ENCODE data around the gene HHAT.

HHAT gene

GRCh38 chr1:210608767-210609166 lies 280.1 kb downstream of the HHAT start:
- DNase-seq = no peak

DNA sequence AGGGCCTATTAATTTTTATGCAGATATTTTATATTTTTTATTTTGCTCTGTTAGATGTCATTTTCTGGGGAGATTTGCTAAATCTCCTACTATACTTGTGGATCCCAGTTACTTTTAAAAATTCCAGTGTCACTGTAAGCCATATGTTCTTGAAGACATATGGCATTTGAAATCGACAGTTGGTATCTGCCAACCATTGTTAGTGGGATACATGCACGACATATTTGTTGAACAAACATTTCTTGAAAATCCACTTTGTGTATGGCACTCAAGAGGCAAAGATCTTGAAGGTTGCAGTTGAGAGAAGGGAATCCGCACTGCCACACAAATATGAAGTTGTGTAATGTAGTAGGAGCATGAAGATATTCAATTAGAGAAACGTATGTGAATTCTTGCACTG lies 287.7 kb downstream of the HHAT start:
- no peak for DNase-seq

GRCh38 chr1:210617293-210617692 lies 288.6 kb downstream of the HHAT start:
- no peak for DNase-seq

- no peak for DNase-seq
Observed at GRCh38 chr1:210618369-210618768, 289.7 kb downstream of the HHAT start.

GRCh38 chr1:210620867-210621488 lies 292.3 kb downstream of the HHAT start:
- no peak for DNase-seq

DNA sequence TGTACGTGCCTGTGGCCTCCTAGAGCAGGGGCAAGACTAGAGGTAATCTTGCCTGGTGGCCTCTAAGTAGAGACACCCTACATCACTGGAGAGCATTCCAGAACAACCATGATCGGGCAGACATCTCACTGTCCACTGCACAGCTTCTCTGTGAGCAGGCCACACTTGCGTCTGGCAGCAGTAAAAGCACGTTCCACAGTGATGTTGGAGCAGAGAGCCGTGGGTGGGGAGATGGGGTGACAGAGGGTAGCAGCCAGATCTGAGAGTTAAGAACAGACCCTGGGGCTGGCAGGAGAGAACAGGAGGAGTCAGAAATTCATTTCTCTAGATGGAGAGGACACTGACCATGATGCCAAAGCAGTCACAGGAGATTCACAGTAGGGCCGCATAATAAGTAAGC lies 293.0 kb downstream of the HHAT start:
- no peak for DNase-seq

DNA sequence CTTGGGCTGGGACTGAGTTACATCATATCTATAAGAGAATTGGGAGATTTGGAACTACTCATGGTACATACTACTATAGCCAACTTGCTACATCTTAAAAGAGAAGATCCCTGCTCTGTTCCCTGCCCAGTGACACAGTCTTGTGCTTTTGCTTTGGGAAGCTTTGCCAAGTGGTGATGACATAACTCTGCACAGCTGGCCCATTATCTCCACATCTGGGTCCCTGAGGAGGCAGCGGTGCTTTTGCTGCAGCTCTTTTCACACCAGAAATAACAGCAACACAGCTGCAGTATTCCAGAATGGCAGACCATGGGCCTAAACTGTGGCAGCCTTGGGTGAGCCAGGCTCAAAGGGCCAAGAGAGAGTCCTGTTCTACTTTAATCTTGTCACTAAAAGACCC lies 296.0 kb downstream of the HHAT start:
- DNase-seq = no peak

GRCh38 chr1:210625715-210626114 lies 297.0 kb downstream of the HHAT start:
- DNase-seq = no peak

DNA sequence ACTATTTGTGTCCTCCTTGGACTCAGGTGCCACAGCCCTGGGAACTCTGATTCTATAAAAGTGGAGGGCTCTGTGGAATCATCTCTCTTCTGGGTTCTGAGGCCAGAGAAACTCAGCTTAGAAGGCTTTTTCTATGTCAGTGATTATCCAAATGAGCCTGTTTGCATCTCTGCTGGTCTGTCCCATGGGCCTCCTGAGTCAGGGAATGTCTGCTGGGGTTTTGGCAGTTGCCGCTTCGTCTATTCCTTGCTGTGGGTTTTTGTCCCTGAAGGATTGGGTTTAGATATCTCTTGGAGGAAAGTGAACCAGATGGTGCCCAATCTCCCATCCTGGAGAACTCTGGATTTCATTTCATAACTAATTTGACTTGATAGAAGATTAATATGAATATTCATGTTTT lies 297.6 kb downstream of the HHAT start:
- DNase-seq = no peak

DNA sequence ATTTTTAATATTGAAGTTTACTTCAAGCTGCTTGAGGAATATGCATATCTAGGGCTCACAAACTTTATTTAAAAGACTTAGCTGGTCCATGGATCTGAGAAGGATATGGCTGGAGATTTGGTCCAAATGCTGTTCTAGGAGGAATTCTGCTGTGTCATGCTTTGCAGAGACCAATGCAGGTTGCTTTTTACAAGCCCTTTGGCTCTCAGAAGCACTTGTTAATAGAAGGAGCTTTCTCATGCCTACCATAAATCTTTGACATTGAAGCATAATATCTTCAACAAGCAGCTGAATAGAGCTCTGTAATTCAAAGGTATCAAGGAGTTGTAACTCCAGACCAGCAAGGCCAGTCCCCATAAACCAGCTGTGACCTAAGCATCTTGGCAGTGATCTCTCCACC lies 299.1 kb downstream of the HHAT start:
- no peak for DNase-seq

GRCh38 chr1:210629276-210629675 lies 300.6 kb downstream of the HHAT start:
- DNase-seq = no peak

DNA sequence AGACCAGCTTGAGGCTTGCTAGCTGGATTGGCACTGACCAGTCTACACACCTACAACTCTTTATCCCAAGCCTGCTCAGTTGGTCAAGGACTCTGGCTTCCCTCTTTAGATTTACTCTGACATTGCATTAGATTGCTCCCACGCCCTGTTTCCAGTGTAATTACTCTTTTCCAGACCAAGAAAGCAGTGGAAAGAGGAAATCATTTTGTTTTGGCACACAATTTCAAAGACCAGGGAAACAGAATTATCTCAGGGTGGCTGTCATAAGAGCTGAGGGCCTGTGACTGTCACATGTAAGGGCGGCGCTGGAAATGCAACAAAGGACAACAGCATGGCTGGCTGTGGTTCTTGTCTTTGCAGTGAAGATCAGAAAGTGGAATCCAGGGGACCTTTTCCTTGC lies 302.7 kb downstream of the HHAT start:
- no peak for DNase-seq

DNA sequence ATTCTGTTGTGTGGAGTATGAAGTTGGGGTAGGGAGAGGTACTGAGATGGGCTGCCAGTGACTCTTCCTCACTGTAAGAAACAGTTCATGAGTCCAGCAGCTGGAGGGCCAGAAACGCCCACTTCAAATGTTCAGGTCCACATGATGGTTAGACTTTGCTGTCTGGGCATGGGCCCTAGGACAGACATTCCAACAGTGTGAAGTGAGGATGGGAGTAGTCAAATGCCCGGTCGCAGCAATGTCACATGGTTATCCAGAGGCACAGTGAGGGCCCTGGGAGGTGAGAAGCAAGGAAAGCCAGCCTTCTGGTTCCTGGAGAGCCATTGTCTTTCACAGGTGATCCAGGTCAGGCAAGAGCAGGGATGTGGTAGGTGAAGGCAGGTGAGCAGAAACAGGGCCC lies 304.4 kb downstream of the HHAT start:
- DNase-seq = no peak

- no peak for DNase-seq
Observed at GRCh38 chr1:210633636-210634035, 304.9 kb downstream of the HHAT start.

DNA sequence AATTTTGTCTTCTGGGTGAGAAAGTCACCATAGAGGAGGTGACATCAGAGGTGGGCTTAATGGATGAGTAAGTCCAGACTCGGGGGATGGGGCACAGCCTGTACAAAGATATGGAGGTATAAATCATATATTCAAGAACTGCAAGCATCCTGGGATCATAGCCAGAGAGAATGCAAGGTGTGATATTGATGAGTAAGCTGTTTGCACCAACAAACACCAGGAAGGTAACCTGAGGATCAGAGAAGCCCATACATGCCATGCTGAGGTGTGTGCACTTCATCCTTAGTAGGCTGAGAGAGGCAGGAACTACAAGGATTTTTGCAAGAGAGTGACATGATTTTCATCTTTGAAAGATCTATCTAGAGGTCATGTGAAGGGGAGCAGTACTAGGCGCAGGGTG lies 306.4 kb downstream of the HHAT start:
- no peak for DNase-seq

- DNase-seq = no peak
Observed at GRCh38 chr1:210641582-210641981, 312.9 kb downstream of the HHAT start.

DNA sequence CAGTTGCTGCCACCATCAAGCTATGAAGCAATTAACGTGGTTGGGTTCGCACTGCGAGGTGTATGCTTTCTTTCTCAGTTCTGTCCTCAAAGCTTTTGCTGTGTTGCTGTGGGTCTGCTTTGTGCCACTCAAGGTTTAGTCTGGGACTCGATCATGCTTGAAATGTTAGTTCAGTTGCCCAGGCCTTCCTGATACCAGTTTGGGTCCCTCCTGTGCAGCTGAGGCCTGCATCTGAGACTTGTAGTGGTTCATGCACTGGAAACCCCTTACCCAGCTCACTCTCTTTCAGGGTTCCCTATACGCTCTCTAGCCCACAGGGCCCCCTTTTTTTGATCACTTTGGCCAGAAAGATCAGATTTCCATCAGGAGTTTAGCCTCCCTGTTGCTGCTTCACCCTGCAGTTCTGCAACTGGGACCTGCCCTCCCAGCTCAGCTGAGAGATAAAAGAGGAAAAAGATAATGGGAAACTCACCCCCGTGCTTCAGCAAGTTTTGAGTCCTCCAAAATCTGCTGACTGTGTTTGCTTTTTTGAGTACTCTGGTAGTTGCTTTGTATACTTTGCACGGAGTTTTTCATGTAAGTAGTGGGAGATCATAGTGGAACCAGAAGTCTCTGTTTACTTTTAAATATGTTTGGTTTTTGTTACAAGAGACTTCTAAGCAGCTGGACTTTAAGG lies 317.0 kb downstream of the HHAT start:
- DNase-seq = no peak

DNA sequence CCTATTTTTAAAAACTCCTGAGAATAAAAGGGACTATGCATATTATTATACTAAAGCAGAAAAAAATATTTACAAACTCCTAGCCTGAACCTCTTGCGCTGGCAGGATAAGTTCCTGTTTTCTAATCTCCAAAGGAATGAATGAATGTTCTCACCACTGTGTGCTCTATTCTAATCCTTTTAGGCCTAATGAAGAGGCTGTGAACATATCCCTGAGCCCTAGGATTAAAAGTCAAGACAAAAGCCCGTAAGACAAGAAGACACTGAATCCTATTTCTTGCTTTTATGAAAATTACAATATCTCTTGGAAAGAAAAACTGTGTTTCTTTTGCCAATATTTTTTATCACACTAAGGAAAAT lies 317.5 kb downstream of the HHAT start:
- DNase-seq = no peak

- DNase-seq = no peak
Observed at GRCh38 chr1:210647406-210648333, 319.0 kb downstream of the HHAT start.

DNA sequence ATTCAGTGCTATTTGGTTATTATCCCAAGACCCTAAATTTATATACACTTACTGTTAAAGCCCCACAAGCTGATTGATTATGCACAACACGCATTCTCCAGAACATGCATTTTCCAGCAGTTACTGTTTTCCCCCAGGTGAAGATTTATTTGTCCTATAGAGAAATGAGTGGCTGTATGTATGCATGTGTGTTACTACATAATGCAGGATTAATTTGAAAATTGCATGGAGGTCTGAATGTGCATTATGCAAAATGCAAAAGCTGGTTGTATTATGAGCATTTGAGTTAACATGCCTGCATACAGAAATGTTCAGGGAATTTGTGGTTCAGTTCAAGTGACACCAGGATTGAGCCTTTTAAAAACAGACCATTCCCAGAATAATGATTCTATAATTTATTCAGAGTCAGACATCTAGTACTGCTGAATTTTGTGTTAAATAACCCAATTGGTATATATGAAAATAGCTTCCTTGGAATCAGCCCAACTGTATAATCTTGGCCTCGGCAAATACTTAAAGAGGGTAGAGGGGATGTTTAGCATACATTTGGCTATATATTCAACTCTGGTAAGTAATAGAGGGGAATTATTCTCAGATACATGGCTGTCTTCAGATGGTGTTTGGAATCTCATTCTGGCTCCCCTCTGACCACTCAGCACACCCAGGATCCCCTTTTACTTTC lies 320.0 kb downstream of the HHAT start:
- no peak for DNase-seq

DNA sequence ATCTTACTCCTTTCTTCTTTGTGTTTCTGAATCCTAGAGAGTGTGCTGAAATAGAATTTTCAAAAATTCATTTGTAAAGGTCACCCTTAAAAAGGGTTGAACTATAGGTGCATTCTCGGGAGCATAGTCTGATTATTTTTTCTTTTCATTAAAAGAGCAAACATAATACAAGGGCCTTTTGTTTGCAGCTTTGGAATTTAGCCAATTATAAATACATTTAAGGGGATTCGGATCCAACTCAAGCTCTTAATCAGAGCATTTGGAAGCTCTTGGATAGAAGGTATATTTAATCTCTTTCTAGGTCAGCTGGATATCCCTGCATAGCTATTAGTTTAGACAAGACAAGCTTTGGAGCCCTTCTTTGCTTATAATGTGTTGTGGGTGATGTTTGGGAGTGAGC lies 321.7 kb downstream of the HHAT start:
- no peak for DNase-seq

- no peak for DNase-seq
Observed at GRCh38 chr1:210652329-210652954, 323.7 kb downstream of the HHAT start.

GRCh38 chr1:210653771-210654170 lies 325.1 kb downstream of the HHAT start:
- DNase-seq = no peak

Data from stimulated activated naive CD4-positive, alpha-beta T cell (primary cell).